Keratinocyte (primary cell): ENCODE data around the gene LAMA3. TPM values are rescaled to one million over a fixed set of nuclear protein-coding genes. Genes with fewer than 3 reads are reported as not detected.

Experiments
- DNase-seq: peaks from one replicate; pipeline ENCODE4 v3.0.0-alpha.2; 2011; ENCODE audit warnings: low read depth, missing footprints, low spot score
- FAIRE-seq: peaks from 2 replicates; lab custom pipeline; 2011; peaks lifted over from hg19 to GRCh38; lab: Jason Lieb, UNC
- H2AFZ ChIP-seq: 2 replicates; pipeline ENCODE4 v1.6.0; 2012; ENCODE audit warnings: low read length, control low read depth, inconsistent platforms; ENCODE audit not compliant: control insufficient read depth
- H3K27ac ChIP-seq: 2 replicates; pipeline ENCODE4 v1.5.1; 2011; ENCODE audit warnings: low read length; ENCODE audit not compliant: control insufficient read depth, insufficient read depth
- H3K27me3 ChIP-seq: 3 replicates; pipeline ENCODE4 v1.6.0; 2011; ENCODE audit warnings: low read length; ENCODE audit not compliant: control insufficient read depth, insufficient read depth; ENCODE audit errors: extremely low read depth
- H3K36me3 ChIP-seq, 2 experiments: 2 replicates in 1 of 2; 3 replicates in 1 of 2; pipeline ENCODE4 v1.5.1; 2011; ENCODE audit warnings: low read length in 2 of 2, mild to moderate bottlenecking in 1 of 2; ENCODE audit not compliant: control insufficient read depth in 2 of 2, insufficient read depth in 2 of 2; ENCODE audit errors: extremely low read depth in 1 of 2
- H3K4me1 ChIP-seq: 3 replicates; pipeline ENCODE4 v1.5.1; 2011; ENCODE audit warnings: low read length; ENCODE audit not compliant: control insufficient read depth, insufficient read depth; ENCODE audit errors: extremely low read depth
- H3K4me2 ChIP-seq: 3 replicates; pipeline ENCODE4 v1.6.0; 2011; ENCODE audit warnings: low read depth, low read length; ENCODE audit not compliant: control insufficient read depth, insufficient read depth; ENCODE audit errors: extremely low read depth
- H3K4me3 ChIP-seq, 3 experiments: fragments of 200-600 bp in 1 of 3; sonication (generic) in 1 of 3; 2 replicates in 2 of 3; 3 replicates in 1 of 3; pipeline ENCODE4 v1.5.1; 2011 to 2016; ENCODE audit warnings: low read length in 3 of 3, mild to moderate bottlenecking in 3 of 3, control low read depth in 2 of 3, inconsistent platforms in 1 of 3, low read depth in 1 of 3, mixed read lengths in 1 of 3, mixed run types in 1 of 3, moderate library complexity in 1 of 3; ENCODE audit not compliant: control insufficient read depth in 2 of 3, insufficient read depth in 2 of 3; ENCODE audit errors: extremely low read depth in 1 of 3
- H3K79me2 ChIP-seq: 2 replicates; pipeline ENCODE4 v1.6.0; 2012; ENCODE audit warnings: low read length; ENCODE audit not compliant: control insufficient read depth, insufficient read depth
- H3K9ac ChIP-seq: 3 replicates; pipeline ENCODE4 v1.6.0; 2011; ENCODE audit warnings: low read length; ENCODE audit not compliant: control insufficient read depth, insufficient read depth; ENCODE audit errors: extremely low read depth
- H3K9me1 ChIP-seq: 3 replicates; pipeline ENCODE4 v1.6.0; 2011; ENCODE audit warnings: low read length; ENCODE audit not compliant: control insufficient read depth, insufficient read depth; ENCODE audit errors: extremely low read depth
- H3K9me3 ChIP-seq: 2 replicates; pipeline ENCODE4 v1.5.1; 2012; ENCODE audit warnings: low read depth, low read length; ENCODE audit not compliant: control insufficient read depth
- H4K20me1 ChIP-seq: 3 replicates; pipeline ENCODE4 v1.6.0; 2011; ENCODE audit warnings: low read length; ENCODE audit not compliant: control insufficient read depth, insufficient read depth; ENCODE audit errors: extremely low read depth
- CTCF ChIP-seq, 3 experiments: IDR thresholded peaks in 1 of 3; conservative IDR thresholded peaks in 1 of 3; optimal IDR thresholded peaks in 1 of 3; 2 replicates in 2 of 3; 3 replicates in 1 of 3; pipeline versions ENCODE3 to v1.5.1; 2011; ENCODE audit warnings: low read length in 3 of 3, mild to moderate bottlenecking in 3 of 3, moderate library complexity in 2 of 3, control low read depth in 1 of 3, inconsistent platforms in 1 of 3; ENCODE audit not compliant: insufficient read depth in 2 of 3; ENCODE audit errors: extremely low read depth in 1 of 3
- EZH2 ChIP-seq: IDR thresholded peaks from one replicate; pipeline ENCODE4 v1.6.1; 2012; ENCODE audit warnings: inconsistent platforms, mild to moderate bottlenecking, low read length, moderate library complexity
- dilution Hi-C: fragments of 300-500 bp; cut with MboI; formaldehyde crosslinking; loops from one replicate; pipeline ENCODE4 v1.7.0; 2020; ENCODE audit warnings: low sequenced_read_pairs; ENCODE audit not compliant: extremely low pct_ligation_motif_present
- polyA plus RNA-seq, 5 experiments: library from polyadenylated mRNA; depleted of rRNA in 3 of 5; stranded (reverse) in 3 of 5; stranded (forward) in 1 of 5; unstranded in 1 of 5; fragments of >200 nt; gene quantifications; 1 replicate in 1 of 5; 2 replicates in 3 of 5; 3 replicates in 1 of 5; pipeline versions ENCODE4 v1.2.1 to v1.2.3, GENCODE V29; 2011 to 2012; ENCODE audit warnings: missing spikeins in 2 of 5, low read depth in 1 of 5, low replicate concordance in 1 of 5

Gene LAMA3
- polyA plus RNA-seq, 1 donor (not counting 4 experiments of a cell fraction or from before 2014, with no cell fraction given) = 1,944 TPM

GRCh38 chr18:23746851-23747250, 57.6 kb downstream of the LAMA3 start:
- Histone ChIP-seq H3K79me2 (no peaks in the 10 kb centered on the region), H3K4me1 (no peaks in the 10 kb centered on the region), H3K4me2 (no peak overlapping the region), H3K36me3 (no peaks in the 10 kb centered on the region), H2AFZ (no peak overlapping the region), H3K9me1 (no peaks in the 10 kb centered on the region), H3K9me3 (no peaks in the 10 kb centered on the region), H3K27ac (no peak overlapping the region), H4K20me1 (no peaks in the 10 kb centered on the region), H3K9ac (no peak overlapping the region), H3K27me3 (no peaks in the 10 kb centered on the region), H3K4me3 (no peak overlapping the region)
- dilution Hi-C loops = no loop called here
- FAIRE-seq (no peak), DNase-seq (no peak)
- TF ChIP-seq CTCF (optimal IDR thresholded peaks at IDR 0.05 in 1 of 3, IDR thresholded peaks at IDR 0.05 in 1 of 3, conservative IDR thresholded peaks at IDR 0.05 in 1 of 3; ENCODE audit: extremely low read depth in 1 of 3, insufficient read depth in 2 of 3, low read length in 3 of 3) (no peak), EZH2 (no peak)

- H3K36me3 ChIP-seq = no peaks in the 10 kb centered on the region
- no peaks in the 10 kb centered on the region for H3K79me2 ChIP-seq
- H3K27me3 ChIP-seq = no peaks in the 10 kb centered on the region
- no peaks in the 10 kb centered on the region for H3K9me1 ChIP-seq
- H3K27ac ChIP-seq = no peak overlapping the region
- dilution Hi-C loops = no loop called here
- no peak overlapping the region for H3K4me3 ChIP-seq
- DNase-seq (no peak), FAIRE-seq (no peak)
- no peaks in the 10 kb centered on the region for H3K4me1 ChIP-seq
- H3K9me3 ChIP-seq = no peaks in the 10 kb centered on the region
- H2AFZ ChIP-seq = no peak overlapping the region
- no peak overlapping the region for H3K4me2 ChIP-seq
- no peaks in the 10 kb centered on the region for H4K20me1 ChIP-seq
- H3K9ac ChIP-seq = no peak overlapping the region
- no peak for TF ChIP-seq EZH2
- TF ChIP-seq CTCF (optimal IDR thresholded peaks at IDR 0.05 in 1 of 3, IDR thresholded peaks at IDR 0.05 in 1 of 3, conservative IDR thresholded peaks at IDR 0.05 in 1 of 3; ENCODE audit: extremely low read depth in 1 of 3, insufficient read depth in 2 of 3, low read length in 3 of 3) = no peak
Observed at GRCh38 chr18:23752363-23752762, 63.1 kb downstream of the LAMA3 start.
